Heart left ventricle (tissue), 13 donors: ENCODE measurements around the gene QPCTL.

ENCODE experiments used
- POLR2A ChIP-seq, 2 donors: fragments of 450-650 bp; IDR thresholded peaks; one replicate each; pipeline ENCODE4 v1.6.1; 2017; ENCODE audit warnings: antibody characterized with exemption in 2 of 2, mild to moderate bottlenecking in 2 of 2, moderate library complexity in 2 of 2
- TF ChIP-seq, protein P1 (sequence below), 12 donors: fragments of 200-600 bp; sonication (generic) in 4 of 12; IDR thresholded peaks; one replicate each; pipeline versions ENCODE4 v1.5.0 to v1.8.0; 2018 to 2022; ENCODE audit warnings: antibody characterized with exemption in 12 of 12, mild to moderate bottlenecking in 5 of 12
- donor health status: ischemic (EF 13 %, LVEDD 7.1; RV severe dilation, severe dysfunction).
- donor health status: DM: no; HTN: yes; CAD: no.
- donor health status: DM: no; HTN: no; CAD: no.
- donor health status: ischemic (EF 25% LVEDD 6.9; RV normal size, moderate dysfunction).
- donor health status: ischemic (EF 25% LVEDD 5.7; RV mildly dilated, moderate dysfunction).
- donor health status: ischemic (EF 35%, LVEDD 5.7; RV mildly dilated, moderate dysfunction).
- donor health status: nonischemic (EF 11% LVEDD 7.7; RV severe dilation, severe dysfunction).
- donor health status: DM: yes; HTN: yes; CAD: no.
- donor health status: PGD.
- donor health status: ischemic (EF 29% LVEDD 5.4; RV normal size, mild dysfunction).
- donor health status: nonischemic (EF 23%, LVEDD 6.1; RV moderate dilation, normal function).

DNA sequence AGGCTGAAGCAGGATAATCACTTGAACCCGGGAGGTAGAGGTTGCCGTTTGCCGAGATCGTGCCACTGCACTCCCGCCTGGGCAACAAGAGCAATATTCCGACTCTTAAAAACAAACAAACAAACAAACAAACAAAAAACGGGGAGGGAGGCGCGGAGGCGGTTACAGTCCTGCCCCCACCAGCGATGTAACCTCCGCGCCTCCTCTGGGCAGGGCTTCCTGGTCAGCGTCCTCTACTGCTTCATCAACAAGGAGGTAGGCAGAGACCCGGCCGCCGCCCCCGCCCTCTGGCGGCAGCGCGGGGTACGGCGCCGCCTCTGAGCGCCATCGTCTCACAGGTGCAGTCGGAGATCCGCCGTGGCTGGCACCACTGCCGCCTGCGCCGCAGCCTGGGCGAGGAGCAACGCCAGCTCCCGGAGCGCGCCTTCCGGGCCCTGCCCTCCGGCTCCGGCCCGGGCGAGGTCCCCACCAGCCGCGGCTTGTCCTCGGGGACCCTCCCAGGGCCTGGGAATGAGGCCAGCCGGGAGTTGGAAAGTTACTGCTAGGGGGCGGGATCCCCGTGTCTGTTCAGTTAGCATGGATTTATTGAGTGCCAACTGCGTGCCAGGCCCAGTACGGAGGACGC is 11.0 kb upstream of the QPCTL start:
- TF ChIP-seq, protein P1, sequence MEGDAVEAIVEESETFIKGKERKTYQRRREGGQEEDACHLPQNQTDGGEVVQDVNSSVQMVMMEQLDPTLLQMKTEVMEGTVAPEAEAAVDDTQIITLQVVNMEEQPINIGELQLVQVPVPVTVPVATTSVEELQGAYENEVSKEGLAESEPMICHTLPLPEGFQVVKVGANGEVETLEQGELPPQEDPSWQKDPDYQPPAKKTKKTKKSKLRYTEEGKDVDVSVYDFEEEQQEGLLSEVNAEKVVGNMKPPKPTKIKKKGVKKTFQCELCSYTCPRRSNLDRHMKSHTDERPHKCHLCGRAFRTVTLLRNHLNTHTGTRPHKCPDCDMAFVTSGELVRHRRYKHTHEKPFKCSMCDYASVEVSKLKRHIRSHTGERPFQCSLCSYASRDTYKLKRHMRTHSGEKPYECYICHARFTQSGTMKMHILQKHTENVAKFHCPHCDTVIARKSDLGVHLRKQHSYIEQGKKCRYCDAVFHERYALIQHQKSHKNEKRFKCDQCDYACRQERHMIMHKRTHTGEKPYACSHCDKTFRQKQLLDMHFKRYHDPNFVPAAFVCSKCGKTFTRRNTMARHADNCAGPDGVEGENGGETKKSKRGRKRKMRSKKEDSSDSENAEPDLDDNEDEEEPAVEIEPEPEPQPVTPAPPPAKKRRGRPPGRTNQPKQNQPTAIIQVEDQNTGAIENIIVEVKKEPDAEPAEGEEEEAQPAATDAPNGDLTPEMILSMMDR (IDR thresholded peaks at IDR 0.05) = peak; percentile 91 to 99 (median 98)
- TF ChIP-seq POLR2A (IDR thresholded peaks at IDR 0.05) = peak in 1 of 2 donors; percentile 42
